COLO668 (cell line): ENCODE results near the gene GPATCH11.

Experiments used
- DNase-seq: peaks from one replicate; lab custom pipeline; 2025; ENCODE audit not compliant: unreplicated experiment; lab: John Stamatoyannopoulos, UW

Gene GPATCH11

DNA sequence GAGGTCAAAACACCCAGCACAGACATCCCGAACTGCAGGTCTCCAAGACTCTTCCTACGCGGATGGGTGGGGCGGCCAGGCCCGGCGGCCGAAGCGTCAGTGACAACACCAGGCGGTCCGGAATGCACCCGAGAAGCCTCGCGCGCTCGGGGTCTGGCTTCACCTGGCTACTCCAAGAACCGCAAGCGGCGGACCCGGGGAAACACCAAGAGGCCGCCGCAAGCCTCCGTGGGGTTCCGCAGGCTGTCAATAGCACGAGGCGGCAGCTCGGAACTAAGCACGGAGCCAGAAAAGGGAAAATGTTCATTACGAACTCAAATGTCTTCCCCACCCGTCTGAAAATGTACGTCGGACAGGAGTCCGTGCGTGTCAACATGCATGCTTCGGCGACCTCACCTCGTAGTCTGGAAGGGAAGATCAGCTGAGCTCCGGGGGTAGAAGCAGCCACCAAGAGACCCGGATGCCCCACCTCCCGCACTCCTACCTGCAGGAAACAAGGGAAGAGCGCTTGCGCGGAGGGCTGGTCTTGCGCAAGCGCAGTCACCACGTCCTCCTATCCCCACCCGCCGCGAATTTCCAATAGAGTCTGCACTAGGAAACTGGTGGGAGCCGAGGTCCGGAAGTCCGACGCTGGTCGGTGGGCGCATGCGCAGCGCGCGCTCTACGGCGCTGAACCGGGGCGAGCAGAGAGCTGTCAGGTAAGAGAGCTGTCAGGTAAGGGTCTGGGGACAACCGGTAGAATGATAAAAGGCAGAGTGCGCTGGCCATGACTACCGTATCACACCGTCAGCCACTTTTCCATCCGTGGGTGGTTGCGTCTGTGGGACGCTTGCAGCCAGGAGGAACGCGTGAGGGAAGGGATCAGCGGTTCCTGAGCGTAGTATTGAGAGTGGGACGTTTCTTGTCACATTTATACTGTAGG, at the start of gene GPATCH11, which contains the start of gene HEATR5B:
TSS of gene GPATCH11 (plus strand) at position 646 of the 922 bp plus-strand sequence. CDS start 3,864 bp downstream, outside the sequence.
TSS of gene HEATR5B (minus strand) at position 500 of the 922 bp plus-strand sequence. CDS start 958 bp downstream, outside the sequence.
- peak; percentile 97 for DNase-seq

DNA sequence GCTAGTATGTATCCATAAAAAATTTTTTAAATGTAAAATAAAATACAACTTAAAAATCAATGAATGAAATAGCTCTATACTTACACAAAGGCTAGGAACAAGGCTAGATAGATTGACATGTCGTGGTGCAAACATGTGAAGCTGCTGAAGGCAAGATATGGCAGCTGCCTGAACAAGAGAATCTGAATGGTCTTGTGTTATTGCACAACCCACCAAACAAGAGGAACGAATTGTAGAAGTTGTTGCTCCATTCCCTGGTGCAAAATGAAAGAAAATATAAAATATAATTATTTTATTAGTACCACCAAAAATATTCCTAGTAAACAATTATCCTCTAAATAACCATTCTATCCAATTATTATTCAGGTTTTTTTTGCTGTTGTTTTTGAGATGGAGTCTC, 46.5 kb upstream of the GPATCH11 start:
- DNase-seq = no peak

DNA sequence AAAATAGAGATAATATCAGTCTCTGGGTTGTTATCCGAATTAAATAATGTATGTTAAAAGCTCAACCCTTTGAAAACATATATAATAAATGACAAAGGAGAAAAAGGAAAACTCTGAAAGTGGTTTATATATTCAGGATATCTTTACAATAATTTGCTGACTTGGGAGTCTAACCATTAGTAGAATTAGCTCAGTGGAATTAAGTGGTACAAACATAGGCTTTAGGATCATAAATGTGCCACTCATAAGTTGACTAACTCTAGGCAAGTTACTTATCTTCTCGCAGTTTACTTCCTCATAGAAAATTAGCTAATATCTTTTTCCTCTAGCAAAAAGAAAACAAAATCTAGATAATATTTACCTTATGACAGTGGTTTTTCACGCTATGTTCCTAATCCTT, 44.7 kb upstream of the GPATCH11 start:
- no peak for DNase-seq

- no peak for DNase-seq
Measured at GRCh38 chr2:37052600-37053332, 31.6 kb upstream of the GPATCH11 start.

DNA sequence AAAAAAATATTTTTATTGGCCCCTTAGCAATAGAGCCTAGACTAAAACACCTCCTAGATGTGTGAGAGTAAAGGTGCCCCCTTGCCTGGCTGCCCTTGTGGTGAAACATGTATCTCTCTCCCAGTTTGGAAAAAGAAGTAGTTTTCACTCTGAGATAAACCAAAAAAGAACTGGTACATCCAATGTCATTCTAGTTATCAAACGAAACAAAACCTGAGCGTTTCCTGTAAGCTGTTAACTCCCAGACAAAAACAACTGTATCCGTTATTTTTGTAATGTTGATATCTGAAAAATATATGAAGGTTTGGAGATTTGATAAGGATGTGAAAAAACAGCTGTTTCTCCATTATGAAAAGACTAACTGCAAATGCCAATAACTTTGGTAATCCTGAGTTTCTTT, 24.5 kb upstream of the GPATCH11 start:
- no peak for DNase-seq

- DNase-seq = no peak
Measured at GRCh38 chr2:37060446-37060845, 23.9 kb upstream of the GPATCH11 start.

- DNase-seq = no peak
Measured at GRCh38 chr2:37061013-37061711, 23.2 kb upstream of the GPATCH11 start.

DNA sequence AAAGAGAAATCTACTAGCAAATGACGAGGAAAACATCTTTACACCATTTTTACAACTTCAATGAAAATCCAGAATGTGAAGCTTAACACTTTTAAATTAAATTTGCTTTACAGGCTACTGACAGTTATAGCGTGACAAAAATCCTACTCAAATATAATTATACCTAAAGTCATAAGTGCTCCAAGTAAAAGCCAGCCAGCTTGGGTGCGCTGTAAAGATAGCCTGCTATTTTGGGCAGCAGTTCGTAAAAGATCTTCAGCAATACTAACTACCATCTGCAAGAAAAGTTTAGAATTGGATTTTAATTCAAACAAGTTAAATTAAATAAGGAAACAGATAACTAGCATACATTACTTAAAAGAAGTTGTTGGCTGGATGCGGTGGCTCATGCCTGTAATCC, 22.5 kb upstream of the GPATCH11 start:
- no peak for DNase-seq

GRCh38 chr2:37068686-37069085, 15.6 kb upstream of the GPATCH11 start:
- no peak for DNase-seq

- DNase-seq = no peak
Measured at GRCh38 chr2:37070931-37071330, 13.4 kb upstream of the GPATCH11 start.

DNA sequence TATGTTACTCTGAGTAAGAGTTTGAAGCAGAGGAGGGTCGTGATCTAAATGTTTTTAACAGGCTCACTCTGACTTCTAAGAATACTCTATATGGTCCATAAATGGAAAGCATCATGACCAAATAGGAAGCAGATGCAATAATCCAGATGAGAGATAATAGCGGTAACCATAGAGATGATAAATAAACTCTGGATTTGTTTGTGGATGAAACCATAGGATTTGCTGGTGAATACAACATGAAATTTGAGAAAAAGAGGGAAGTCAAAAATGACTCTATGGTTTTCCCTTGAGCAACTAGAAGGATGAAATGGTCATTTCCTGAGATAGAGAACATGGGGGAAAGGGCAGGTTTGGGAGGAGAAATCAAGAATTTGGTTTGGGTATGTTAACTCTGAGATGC, 4.1 kb upstream of the GPATCH11 start:
- no peak for DNase-seq

DNA sequence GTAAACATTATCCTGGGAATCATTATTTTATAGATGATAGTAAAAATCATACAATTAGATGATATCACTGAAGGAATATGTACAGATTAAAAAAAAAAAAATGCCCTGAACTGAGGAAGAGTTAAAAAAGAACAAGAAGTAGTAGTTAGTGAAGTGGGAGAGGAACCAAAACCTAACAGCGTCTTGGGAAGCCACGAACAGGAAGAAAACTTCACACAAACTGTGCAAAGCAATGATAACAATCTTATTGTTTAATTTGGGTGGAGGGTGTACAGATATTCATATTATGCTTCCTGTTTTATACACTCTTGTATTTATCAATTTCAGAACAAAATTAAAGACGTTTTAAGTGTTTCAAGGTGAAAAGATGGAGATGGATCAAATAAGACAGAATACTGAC, 3.6 kb upstream of the GPATCH11 start:
- DNase-seq = no peak

GRCh38 chr2:37084797-37085196, 479 bp downstream of the GPATCH11 start:
- DNase-seq = no peak

DNA sequence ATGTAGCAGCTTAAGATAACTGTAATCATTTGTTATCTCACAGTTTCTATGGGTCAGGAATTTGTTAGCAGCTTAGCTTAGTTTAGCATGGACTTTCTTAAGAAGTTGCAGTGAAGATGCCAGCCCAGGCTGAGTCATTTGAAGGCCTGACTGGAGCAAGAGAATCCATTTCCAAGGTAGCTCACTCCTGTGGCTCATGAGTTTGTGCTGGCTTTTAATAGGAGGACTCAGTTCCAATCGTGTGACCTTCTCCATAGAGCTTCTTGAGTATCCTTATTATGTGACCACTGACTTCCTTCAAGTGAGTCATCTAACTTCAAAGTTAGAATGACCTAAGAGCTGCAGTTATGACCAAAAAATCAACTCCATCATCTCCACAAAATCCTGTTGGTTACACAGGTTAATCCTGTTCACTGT, 1.4 kb downstream of the GPATCH11 start:
- no peak for DNase-seq

DNA sequence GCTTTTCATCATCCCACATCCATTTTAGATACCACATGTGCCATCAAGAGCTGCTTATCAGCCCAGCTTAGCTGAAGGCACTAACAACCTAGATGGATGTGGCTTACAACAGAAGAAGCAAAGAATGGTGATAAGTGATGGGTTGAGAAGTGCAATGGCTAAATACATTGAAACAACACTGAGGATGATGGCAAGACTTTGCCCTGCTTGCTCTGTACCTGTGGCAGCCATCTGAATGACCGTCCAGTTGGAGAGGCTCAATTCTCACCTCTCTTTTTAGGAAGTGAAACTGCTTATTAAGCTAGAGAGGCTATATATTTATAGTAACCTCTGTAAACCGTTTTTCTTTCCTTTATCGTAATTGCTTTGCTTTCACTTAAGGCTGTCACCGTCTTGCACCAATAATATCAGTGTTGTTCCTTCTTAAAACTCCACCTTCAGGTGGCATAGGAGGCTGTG, 5.7 kb downstream of the GPATCH11 start:
- DNase-seq = no peak

- no peak for DNase-seq
Measured at GRCh38 chr2:37091873-37092272, 7.6 kb downstream of the GPATCH11 start.

DNA sequence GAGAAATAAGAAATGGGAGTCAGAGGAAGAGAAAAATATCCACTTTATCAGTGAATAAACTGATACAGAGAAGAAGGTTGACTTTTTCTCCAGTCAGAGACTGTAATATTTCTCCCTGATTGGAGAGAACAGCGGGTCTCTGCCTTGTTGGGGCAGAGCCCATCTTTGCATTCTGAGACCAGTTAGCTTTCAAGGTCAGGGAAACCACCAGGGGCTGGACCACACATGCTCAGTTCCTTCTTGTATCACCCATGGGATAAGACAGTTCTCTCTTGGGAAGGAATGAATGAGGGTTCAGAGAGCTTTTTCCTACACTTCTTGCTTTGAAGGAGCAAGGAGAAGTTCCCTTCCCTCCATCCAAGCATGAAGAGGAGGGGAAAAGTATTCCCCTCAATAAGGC, 12.2 kb downstream of the GPATCH11 start:
- DNase-seq = no peak

GRCh38 chr2:37098416-37099118, 14.2 kb downstream of the GPATCH11 start:
- DNase-seq = no peak

GRCh38 chr2:37100054-37100453, 15.7 kb downstream of the GPATCH11 start:
- no peak for DNase-seq

DNA sequence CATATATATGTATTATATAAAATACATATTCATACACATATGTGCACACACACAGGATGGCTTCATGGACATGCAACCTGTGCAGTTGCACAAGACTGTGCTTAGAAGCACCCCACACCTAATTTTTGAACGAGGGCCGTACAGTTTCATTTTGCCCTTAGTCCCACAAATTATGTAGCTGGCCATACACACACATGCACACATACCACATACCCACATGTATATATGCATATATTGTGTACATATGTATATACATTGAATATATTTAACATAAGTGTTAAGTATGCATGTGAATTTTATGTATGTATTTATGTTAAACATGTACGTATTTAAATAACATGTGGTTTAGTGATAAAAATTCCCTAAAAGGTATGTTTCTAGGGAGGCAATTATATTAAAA, 18.3 kb downstream of the GPATCH11 start:
- no peak for DNase-seq

DNA sequence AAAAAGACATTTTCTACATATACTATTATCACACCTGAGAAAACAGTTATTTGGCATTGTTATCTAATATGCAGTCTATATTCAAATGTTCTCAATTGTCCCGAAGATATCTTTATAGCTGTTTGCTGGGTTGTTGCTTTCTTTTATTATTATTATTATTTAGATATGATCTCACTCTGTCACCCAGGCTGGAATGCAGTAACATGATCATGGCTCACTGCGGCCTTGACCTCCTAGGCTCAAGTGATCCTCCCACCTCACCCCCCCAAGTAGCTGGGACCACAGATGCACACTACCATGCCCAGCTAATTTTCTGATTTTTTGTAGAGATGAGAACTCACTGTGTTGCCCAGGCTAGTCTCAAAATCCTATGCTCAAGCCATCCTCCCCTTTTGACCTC, 19.9 kb downstream of the GPATCH11 start:
- no peak for DNase-seq
